Adrenal gland (tissue), 5 donors: Measurements from ENCODE around the gene ARHGAP20.

Experiments used
- CTCF ChIP-seq, 6 experiments: fragments of 450-650 bp in 4 of 6; fragments of 200-600 bp in 2 of 6; sonication (generic) in 1 of 6; IDR thresholded peaks; 1 replicate in 5 of 6; 2 replicates in 1 of 6; pipeline versions ENCODE4 v1.5.1 to v1.8.0; 2016 to 2021; ENCODE audit warnings: antibody characterized with exemption in 6 of 6, mild to moderate bottlenecking in 2 of 6, moderate library complexity in 1 of 6
- POLR2A ChIP-seq, 2 donors: fragments of 450-650 bp; IDR thresholded peaks; one replicate each; pipeline ENCODE4 v1.6.1; 2017; ENCODE audit warnings: antibody characterized with exemption in 2 of 2, mild to moderate bottlenecking in 2 of 2, moderate library complexity in 1 of 2
- donor health status: DM: no; HTN: no; CAD: no.

GRCh38 chr11:110634370-110634769 is 77.9 kb downstream of the ARHGAP20 start:
- TF ChIP-seq CTCF (IDR thresholded peaks at IDR 0.05) (no peak), POLR2A (IDR thresholded peaks at IDR 0.05) (no peak)
